ENCODE data around the gene CALCA.

DNA sequence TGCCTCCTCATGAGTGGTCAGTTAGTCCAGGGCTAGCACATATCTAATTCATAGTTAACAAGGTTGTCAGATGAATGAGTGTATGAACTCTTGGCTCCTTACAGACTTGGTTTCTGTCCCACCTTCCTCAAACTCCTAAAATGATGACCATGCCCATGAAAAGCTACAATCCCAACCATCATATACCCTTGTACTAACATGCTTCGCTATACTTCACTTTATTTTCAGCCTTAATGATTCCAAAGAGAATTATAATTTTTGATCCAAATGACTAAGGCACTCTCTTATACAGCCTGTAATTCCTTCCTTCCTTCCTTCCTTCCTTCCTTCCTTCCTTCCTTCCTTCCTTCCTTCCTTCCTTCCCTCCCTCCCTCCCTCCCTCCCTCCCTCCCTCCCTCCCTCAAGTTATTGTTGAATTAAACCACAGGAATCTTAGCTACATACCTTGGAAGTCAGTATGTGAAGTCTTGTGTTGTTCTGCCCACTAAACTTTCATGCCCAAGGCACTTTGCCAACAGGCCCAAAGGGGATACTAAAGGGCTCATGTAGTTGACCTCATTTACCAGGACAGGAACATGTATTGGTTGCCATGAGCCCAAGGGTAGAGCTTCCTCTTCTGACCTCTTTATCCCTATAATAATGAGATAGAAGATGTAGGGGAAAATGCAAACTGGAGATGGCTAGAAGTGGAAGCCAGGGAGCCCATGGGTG is 37.4 kb downstream of the CALCA start:
- no peak for TF ChIP-seq ZNF16 (tag by site-specific recombination; IDR thresholded peaks at IDR 0.05; ENCODE audit: low read depth)
- no peak for TF ChIP-seq ZNF24 (tag by site-specific recombination; IDR thresholded peaks at IDR 0.05)
- TF ChIP-seq, protein P1, sequence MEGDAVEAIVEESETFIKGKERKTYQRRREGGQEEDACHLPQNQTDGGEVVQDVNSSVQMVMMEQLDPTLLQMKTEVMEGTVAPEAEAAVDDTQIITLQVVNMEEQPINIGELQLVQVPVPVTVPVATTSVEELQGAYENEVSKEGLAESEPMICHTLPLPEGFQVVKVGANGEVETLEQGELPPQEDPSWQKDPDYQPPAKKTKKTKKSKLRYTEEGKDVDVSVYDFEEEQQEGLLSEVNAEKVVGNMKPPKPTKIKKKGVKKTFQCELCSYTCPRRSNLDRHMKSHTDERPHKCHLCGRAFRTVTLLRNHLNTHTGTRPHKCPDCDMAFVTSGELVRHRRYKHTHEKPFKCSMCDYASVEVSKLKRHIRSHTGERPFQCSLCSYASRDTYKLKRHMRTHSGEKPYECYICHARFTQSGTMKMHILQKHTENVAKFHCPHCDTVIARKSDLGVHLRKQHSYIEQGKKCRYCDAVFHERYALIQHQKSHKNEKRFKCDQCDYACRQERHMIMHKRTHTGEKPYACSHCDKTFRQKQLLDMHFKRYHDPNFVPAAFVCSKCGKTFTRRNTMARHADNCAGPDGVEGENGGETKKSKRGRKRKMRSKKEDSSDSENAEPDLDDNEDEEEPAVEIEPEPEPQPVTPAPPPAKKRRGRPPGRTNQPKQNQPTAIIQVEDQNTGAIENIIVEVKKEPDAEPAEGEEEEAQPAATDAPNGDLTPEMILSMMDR (tag by site-specific recombination; IDR thresholded peaks at IDR 0.05), result no peak

Measured in HEK293 (cell line).